ENCODE data around the gene PPM1F.
"Not testable (repeated sequence)": the region's sequence is repeated elsewhere in the genome, so short reads cannot be mapped to it uniquely, and the experiment has no call there.

DNA sequence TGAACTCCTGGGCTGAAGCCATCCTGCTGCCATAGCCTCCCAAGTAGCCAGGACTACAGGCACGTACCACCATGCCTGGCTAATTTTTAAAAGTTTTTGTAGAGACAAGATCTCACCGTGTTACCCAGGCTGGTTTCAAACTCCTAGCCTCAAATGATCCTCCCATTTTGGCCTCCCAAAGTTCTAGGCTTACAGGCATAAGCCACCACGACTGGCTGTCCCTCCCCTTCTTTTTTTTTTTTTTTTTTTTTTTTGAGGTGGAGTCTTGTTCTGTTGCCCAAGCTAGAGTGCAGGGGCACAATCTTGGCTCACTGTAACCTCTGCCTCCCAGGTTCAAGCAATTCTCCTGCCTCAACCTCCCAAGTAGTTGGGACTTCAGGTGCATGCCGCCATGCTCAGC is 77.7 kb downstream of the PPM1F start:
- not testable (repeated sequence) for TF ChIP-seq CTCF, POLR2A (IDR thresholded peaks at IDR 0.05)

Measured in Peyer's patch (tissue), 4 donors.